IMR-90 (cell line): ENCODE data around the gene ABHD5. TPM values are rescaled to one million over a fixed set of nuclear protein-coding genes. Genes with fewer than 3 reads are reported as not detected.

Experiments
- ATAC-seq: fragments of 200-7000 bp; cut with Tn5 transposase; 2 replicates; pipeline ENCODE4 v1.9.1; 2020; ENCODE audit warnings: low read depth, mild to moderate bottlenecking, moderate library complexity
- BruUV-seq: library from RNA; stranded (reverse); fragments of 400-500 nt; replicated peaks from 2 replicates; lab custom pipeline; 2021; lab: Mats Ljungman, UMichigan
- CTCF ChIA-PET: fragments of 300-600 bp; formaldehyde crosslinking; extraction: SDS; loops from one replicate; lab custom pipeline; 2021; ENCODE audit warnings: antibody characterized with exemption; lab: Yijun Ruan, JAX
- POLR2A ChIA-PET: fragments of 300-600 bp; sonication (Branson Sonifier 250); formaldehyde crosslinking; loops from one replicate; lab custom pipeline; 2022; ENCODE audit warnings: antibody characterized with exemption; ENCODE audit not compliant: unreplicated experiment; lab: Charles Lee
- DNase-seq: peaks from one replicate; pipeline ENCODE4 v3.0.0; 2013
- H2AFZ ChIP-seq: replicated peaks from 2 replicates; pipeline ENCODE3; 2013; ENCODE audit warnings: low read length, mild to moderate bottlenecking; ENCODE audit not compliant: poor library complexity
- H2AK5ac ChIP-seq: 2 replicates; pipeline ENCODE4 v1.6.1; 2013; ENCODE audit warnings: low read depth, low read length, inconsistent platforms
- H2AK9ac ChIP-seq: replicated peaks from 2 replicates; pipeline ENCODE3; 2013; ENCODE audit warnings: mild to moderate bottlenecking, low read depth, low read length, moderate library complexity; ENCODE audit not compliant: poor library complexity
- H2BK120ac ChIP-seq: 2 replicates; pipeline ENCODE4 v1.6.1; 2013; ENCODE audit warnings: low read depth, low read length, inconsistent platforms
- H2BK15ac ChIP-seq: 3 replicates; pipeline ENCODE4 v1.6.1; 2013; ENCODE audit warnings: low read depth, low read length, inconsistent platforms
- H2BK20ac ChIP-seq: 2 replicates; pipeline ENCODE4 v1.6.1; 2013; ENCODE audit warnings: low read depth, mild to moderate bottlenecking, inconsistent platforms, low read length, moderate library complexity
- H2BK5ac ChIP-seq: 2 replicates; pipeline ENCODE4 v1.6.1; 2013; ENCODE audit warnings: mild to moderate bottlenecking, low read depth, low read length, inconsistent platforms; ENCODE audit not compliant: poor library complexity, severe bottlenecking
- H3K14ac ChIP-seq: replicated peaks from 2 replicates; pipeline ENCODE4 v1.6.1; 2013; ENCODE audit warnings: low read depth, low read length, inconsistent platforms
- H3K18ac ChIP-seq: 2 replicates; pipeline ENCODE4 v1.6.1; 2013; ENCODE audit warnings: low read depth, low read length, control low read depth
- H3K23ac ChIP-seq: 2 replicates; pipeline ENCODE4 v1.6.1; 2013; ENCODE audit warnings: low read depth, low read length, inconsistent platforms
- H3K27ac ChIP-seq: 2 replicates; pipeline ENCODE4 v1.5.1; 2013; ENCODE audit warnings: mild to moderate bottlenecking, control low read depth, low read length; ENCODE audit not compliant: insufficient read depth
- H3K27me3 ChIP-seq: 2 replicates; pipeline ENCODE4 v1.6.1; 2013; ENCODE audit warnings: low read length; ENCODE audit not compliant: control insufficient read depth, insufficient read depth
- H3K36me3 ChIP-seq: 2 replicates; pipeline ENCODE4 v1.6.1; 2013; ENCODE audit warnings: low read length, mixed read lengths; ENCODE audit not compliant: control insufficient read depth, insufficient read depth
- H3K4ac ChIP-seq: 2 replicates; pipeline ENCODE4 v1.6.1; 2013; ENCODE audit warnings: low read depth, low read length, inconsistent platforms
- H3K4me1 ChIP-seq: 2 replicates; pipeline ENCODE4 v1.6.1; 2013; ENCODE audit warnings: low read length, mixed read lengths; ENCODE audit not compliant: control insufficient read depth, insufficient read depth
- H3K4me2 ChIP-seq: 2 replicates; pipeline ENCODE4 v1.6.1; 2013; ENCODE audit warnings: low read depth, mild to moderate bottlenecking, control low read depth, low read length, moderate library complexity
- H3K4me3 ChIP-seq: 2 replicates; pipeline ENCODE4 v1.5.1; 2013; ENCODE audit warnings: low read depth, mild to moderate bottlenecking, control low read depth, low read length, moderate library complexity; ENCODE audit not compliant: insufficient read depth
- H3K56ac ChIP-seq: 2 replicates; pipeline ENCODE4 v1.6.1; 2013; ENCODE audit warnings: low read length, inconsistent platforms; ENCODE audit not compliant: insufficient read depth; ENCODE audit errors: extremely low read depth
- H3K79me1 ChIP-seq, 2 experiments: 2 replicates each; pipeline ENCODE4 v1.6.1; 2013; ENCODE audit warnings: low read length in 2 of 2, inconsistent platforms in 1 of 2, low read depth in 1 of 2
- H3K9ac ChIP-seq: 2 replicates; pipeline ENCODE4 v1.6.1; 2013; ENCODE audit warnings: low read depth, low read length, control low read depth
- H3K9me1 ChIP-seq: 2 replicates; pipeline ENCODE4 v1.6.1; 2013; ENCODE audit warnings: low read length, inconsistent platforms; ENCODE audit not compliant: insufficient read depth
- H3K9me3 ChIP-seq: 2 replicates; pipeline ENCODE4 v1.6.1; 2013; ENCODE audit warnings: low read length; ENCODE audit not compliant: control insufficient read depth, insufficient read depth
- H4K20me1 ChIP-seq: 2 replicates; pipeline ENCODE4 v1.6.1; 2013; ENCODE audit warnings: low read length, inconsistent platforms; ENCODE audit not compliant: insufficient read depth
- H4K5ac ChIP-seq: 2 replicates; pipeline ENCODE4 v1.6.1; 2013; ENCODE audit warnings: mild to moderate bottlenecking, low read depth, low read length, control low read depth
- H4K8ac ChIP-seq, 2 experiments: 2 replicates each; pipeline ENCODE4 v1.6.1; 2013; ENCODE audit warnings: low read depth in 2 of 2, low read length in 2 of 2, control low read depth in 1 of 2, inconsistent platforms in 1 of 2
- H4K91ac ChIP-seq: 2 replicates; pipeline ENCODE4 v1.6.1; 2013; ENCODE audit warnings: low read depth, low read length, inconsistent platforms; ENCODE audit not compliant: insufficient read depth
- CHD1 ChIP-seq: IDR thresholded peaks from 2 replicates; pipeline ENCODE4 v1.6.1; 2012; ENCODE audit warnings: low read depth, low read length, improper control_type of control experiment
- FOS ChIP-seq: fragments of 150-350 bp; IDR thresholded peaks from 2 replicates; pipeline ENCODE4 v1.6.1; 2016; ENCODE audit warnings: low read depth, low read length
- MAFK ChIP-seq: IDR thresholded peaks from 2 replicates; pipeline ENCODE4 v1.6.1; 2012; ENCODE audit warnings: low read depth, low read length, improper control_type of control experiment
- MXI1 ChIP-seq: IDR thresholded peaks from 2 replicates; pipeline ENCODE4 v1.6.1; 2012; ENCODE audit warnings: low read depth, mild to moderate bottlenecking, low read length, moderate library complexity, borderline replicate concordance
- RAD21 ChIP-seq: IDR thresholded peaks from 2 replicates; pipeline ENCODE4 v1.6.1; 2012; ENCODE audit warnings: low read length, improper control_type of control experiment
- RCOR1 ChIP-seq: IDR thresholded peaks from 2 replicates; pipeline ENCODE4 v1.6.1; 2012; ENCODE audit warnings: mild to moderate bottlenecking, low read length, improper control_type of control experiment; ENCODE audit not compliant: insufficient replicate concordance
- RFX5 ChIP-seq: IDR thresholded peaks from 2 replicates; pipeline ENCODE4 v1.8.0; 2012; ENCODE audit warnings: low read depth, mild to moderate bottlenecking, low read length, moderate library complexity
- WGBS, 2 experiments: methylation state at CpG; one replicate each; pipeline versions ENCODE4 v1.1.5 to v1.1.7; 2013; ENCODE audit warnings: missing lambda C conversion rate in 2 of 2; ENCODE audit not compliant: insufficient read length in 1 of 2; ENCODE audit errors: extremely low coverage in 2 of 2; 5-methylcytosine and 5-hydroxymethylcytosine counted together
- dilution Hi-C: fragments of 300-500 bp; cut with HindIII; formaldehyde crosslinking; loops from one replicate; pipeline ENCODE4 v1.14.3; 2018; ENCODE audit warnings: low sequenced_read_pairs; ENCODE audit not compliant: unreplicated experiment
- in situ Hi-C: fragments of 300-500 bp; cut with MboI; formaldehyde crosslinking; loops from 3 replicates; pipeline ENCODE4 v1.14.3; 2019; ENCODE audit warnings: low sequenced_read_pairs, inconsistent platforms, mixed read lengths
- intact Hi-C: fragments of 100-400 bp; cut with micrococcal nuclease; formaldehyde crosslinking; loops from 2 replicates; pipeline ENCODE4 v1.10.0; 2022
- polyA plus RNA-seq, 3 experiments: library from polyadenylated mRNA; depleted of rRNA; stranded (reverse); fragments of >200 nt; gene quantifications; 2 replicates each; pipeline ENCODE4 v1.2.3, GENCODE V29; 2012; ENCODE audit warnings: low replicate concordance in 1 of 3
- total RNA-seq: library from RNA; depleted of rRNA; stranded (reverse); fragments of >200 nt; gene quantifications from 2 replicates; pipeline ENCODE4 v1.2.3, GENCODE V29; 2012
- TF ChIP-seq, protein P1 (sequence below): fragments of 150-350 bp; IDR thresholded peaks from 2 replicates; pipeline ENCODE4 v1.6.1; 2017; ENCODE audit warnings: mild to moderate bottlenecking, antibody characterized with exemption, low read length, low read depth

Gene ABHD5
- total and polyA plus RNA-seq, 2 of the 4 experiments (the other 2 are of a cell fraction), result 15.8 to 33.2 TPM

DNA sequence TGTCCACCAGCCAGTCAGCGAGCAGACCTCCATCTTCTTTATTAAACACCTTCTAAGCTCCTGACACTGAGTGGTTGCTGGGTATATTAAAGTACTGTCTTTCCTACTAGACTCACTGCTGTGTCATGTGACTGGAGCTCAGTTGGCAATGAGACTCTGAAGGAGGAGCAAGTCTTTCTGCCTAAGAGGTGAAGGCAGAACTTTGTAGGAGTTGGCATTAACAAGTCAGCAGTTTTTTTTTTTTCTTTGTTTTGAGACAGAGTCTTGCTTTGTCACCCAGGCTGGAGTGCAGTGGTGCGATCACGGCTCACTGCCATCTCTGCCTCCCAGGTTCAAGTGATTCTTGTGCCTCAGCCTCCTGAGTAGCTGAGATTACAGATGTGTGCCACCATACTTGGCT, 62.2 kb downstream of the ABHD5 start:
- Histone ChIP-seq H3K4me1 (peaks cover 32% of the 10 kb centered on the region), H3K4ac (peak overlapping the region; percentile 93), H2AK5ac (peak overlapping the region; percentile 90), H3K18ac (peak overlapping the region; percentile 42), H4K91ac (peak overlapping the region; percentile 91; the same call in 1 of the 2 replicates), H4K20me1 (no peaks in the 10 kb centered on the region), H4K8ac (peak overlapping the region; percentile 34 to 87; a peak in 3 of 4 replicates), H4K5ac (peak overlapping the region; percentile 37; the same call in 1 of the 2 replicates), H3K14ac (peak overlapping the region; percentile 60; the same call in 1 of the 2 replicates), H2AK9ac (peak overlapping the region; percentile 87), H3K9me3 (no peaks in the 10 kb centered on the region), H2BK20ac (peak overlapping the region; percentile 94), H2BK5ac (peak overlapping the region; percentile 51), H3K23ac (peak overlapping the region; percentile 31; the same call in 1 of the 2 replicates), H3K56ac (no peak overlapping the region), H3K4me2 (no peak overlapping the region), H2AFZ (peak overlapping the region; percentile 54), H3K27me3 (no peaks in the 10 kb centered on the region), H2BK15ac (peak overlapping the region; percentile 87; the same call in 2 of the 3 replicates), H3K4me3 (no peak overlapping the region), H3K36me3 (no peaks in the 10 kb centered on the region), H3K79me1 (no peaks in the 10 kb centered on the region), H3K9me1 (peaks cover 36% of the 10 kb centered on the region), H3K9ac (no peak overlapping the region), H2BK120ac (peak overlapping the region; percentile 95), H3K27ac (peak overlapping the region; percentile 47)
- TF ChIP-seq RFX5, result no peak
- TF ChIP-seq RAD21, result no peak
- TF ChIP-seq, protein P1, sequence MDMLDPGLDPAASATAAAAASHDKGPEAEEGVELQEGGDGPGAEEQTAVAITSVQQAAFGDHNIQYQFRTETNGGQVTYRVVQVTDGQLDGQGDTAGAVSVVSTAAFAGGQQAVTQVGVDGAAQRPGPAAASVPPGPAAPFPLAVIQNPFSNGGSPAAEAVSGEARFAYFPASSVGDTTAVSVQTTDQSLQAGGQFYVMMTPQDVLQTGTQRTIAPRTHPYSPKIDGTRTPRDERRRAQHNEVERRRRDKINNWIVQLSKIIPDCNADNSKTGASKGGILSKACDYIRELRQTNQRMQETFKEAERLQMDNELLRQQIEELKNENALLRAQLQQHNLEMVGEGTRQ, result peak; percentile 80
- TF ChIP-seq RCOR1, result no peak
- no peak for TF ChIP-seq CHD1
- no peak for TF ChIP-seq MXI1
- TF ChIP-seq FOS, result no peak
- no peak for TF ChIP-seq MAFK
- no CpG with 5 or more reads among the region's 3 CpGs for WGBS, 2 experiments
- intact Hi-C loops, result loop anchor here (10.0 kb wide), 1 partner anchor 128 kb away; the partner anchor contains the start of gene ANO10
- DNase-seq, result peak; percentile 45
- POLR2A ChIA-PET, result no interaction called here
- ATAC-seq, result no peak
- CTCF ChIA-PET, result interaction anchor here (0.6 to 1.2 kb wide), 2 partner anchors 16 to 779 kb away, joined by 3 to 4 read pairs; no protein-coding TSS in a partner anchor
- BruUV-seq, result no TSS peak
- in situ Hi-C loops, result no loop called here
- dilution Hi-C loops, result no loop called here
